Ectodermal cell (in vitro differentiated cells): ENCODE results near the gene ICA1. TPM values are rescaled to one million over a fixed set of nuclear protein-coding genes. Genes with fewer than 3 reads are reported as not detected.
"Not testable (repeated sequence)": the region's sequence is repeated elsewhere in the genome, so short reads cannot be mapped to it uniquely, and the experiment has no call there.

ENCODE experiments used
- H3K27ac ChIP-seq: 2 replicates; pipeline ENCODE4 v1.7.0; 2013; ENCODE audit warnings: mild to moderate bottlenecking, low read depth, low read length; ENCODE audit not compliant: insufficient read depth, poor library complexity, severe bottlenecking
- H3K27me3 ChIP-seq: 2 replicates; pipeline ENCODE4 v1.7.0; 2013; ENCODE audit warnings: mild to moderate bottlenecking, low read length; ENCODE audit not compliant: insufficient read depth, control insufficient read depth, poor library complexity, severe bottlenecking
- H3K36me3 ChIP-seq: one replicate; pipeline ENCODE4 v1.7.0; 2013; ENCODE audit warnings: low read length; ENCODE audit not compliant: control insufficient read depth, insufficient read depth
- H3K4me1 ChIP-seq: one replicate; pipeline ENCODE4 v1.7.0; 2013; ENCODE audit warnings: low read length; ENCODE audit not compliant: control insufficient read depth, insufficient read depth
- H3K4me3 ChIP-seq: 2 replicates; pipeline ENCODE4 v1.7.0; 2013; ENCODE audit warnings: low read depth, low read length, control low read depth; ENCODE audit not compliant: insufficient read depth
- H3K9me3 ChIP-seq: 2 replicates; pipeline ENCODE4 v1.7.0; 2013; ENCODE audit warnings: mild to moderate bottlenecking, low read length, moderate library complexity; ENCODE audit not compliant: control insufficient read depth
- WGBS, 2 experiments: methylation state at CpG; one replicate each; pipeline ENCODE4 v1.1.7; 2013; ENCODE audit warnings: missing lambda C conversion rate in 2 of 2; 5-methylcytosine and 5-hydroxymethylcytosine counted together
- polyA plus RNA-seq, 4 experiments: library from polyadenylated mRNA; stranded (reverse); fragments of 50-300 nt; gene quantifications; one replicate each; pipeline ENCODE4 v1.2.3, GENCODE V29; 2013

ICA1 gene
- polyA plus RNA-seq (2013, experiment 1 of 4), result 8.4 TPM
- polyA plus RNA-seq (2013, experiment 2 of 4), result 6.1 TPM
- 6.3 TPM for polyA plus RNA-seq (2013, experiment 3 of 4)
- polyA plus RNA-seq (2013, experiment 4 of 4), result 7.3 TPM

DNA sequence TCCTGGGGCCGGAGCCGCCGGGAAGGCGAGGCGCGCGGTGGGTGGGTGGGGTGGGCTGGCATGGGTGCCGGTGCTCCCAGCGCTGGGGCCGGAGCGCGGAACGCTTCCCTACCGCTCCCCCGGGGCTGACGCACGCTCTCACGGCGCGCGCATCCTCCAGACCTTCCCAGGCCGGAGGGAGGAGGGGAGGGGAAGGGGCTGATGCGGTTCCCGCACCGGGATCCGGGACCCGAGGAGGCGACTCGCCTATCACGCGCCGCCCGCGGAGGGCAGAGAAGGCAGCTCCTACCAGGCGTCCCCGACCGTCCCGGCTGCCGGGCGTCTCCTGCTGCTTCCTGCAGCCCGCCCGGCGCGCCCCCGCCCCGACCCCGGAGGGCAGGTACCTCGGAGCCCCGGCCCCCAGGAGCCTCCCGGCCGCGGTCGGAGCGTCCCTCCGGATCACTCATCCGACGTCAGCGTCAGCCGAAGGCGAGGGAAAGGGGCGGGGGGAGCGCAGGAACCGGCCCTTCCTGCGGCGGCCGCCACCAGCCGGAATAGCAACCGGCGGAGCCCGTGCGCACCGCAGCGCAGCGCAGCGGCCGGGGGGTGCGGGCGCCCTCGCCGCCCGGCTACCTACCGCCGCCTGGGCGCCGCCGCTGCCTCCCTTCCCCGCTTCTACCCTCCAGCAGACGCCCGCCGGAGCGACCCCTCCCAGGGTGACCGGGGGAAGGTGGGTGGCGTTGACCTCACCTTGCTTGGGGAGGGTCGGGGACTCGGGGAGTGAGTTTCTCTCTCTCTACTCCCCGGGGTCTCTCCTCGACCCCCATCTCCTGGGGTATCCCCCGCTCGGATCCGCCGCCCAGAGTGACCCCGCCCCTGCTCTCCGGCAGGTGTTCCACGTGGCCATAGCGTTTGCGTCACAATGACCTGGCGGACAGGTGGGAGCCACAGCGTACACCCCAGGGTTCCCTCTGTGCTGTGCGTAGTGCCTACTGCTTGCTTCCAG is at the start of gene ICA1:
TSS of gene ICA1 (minus strand) at position 457 of the 985 bp plus-strand sequence. CDS start 26,241 bp downstream, outside the sequence.
- Histone ChIP-seq H3K4me3 (peak within 1 kb of the TSS; percentile 76), H3K27ac (no peak within 1 kb of the TSS), H3K27me3 (peaks cover 47% of the 10 kb centered on the region), H3K4me1 (no peaks in the 10 kb centered on the region), H3K36me3 (no peaks in the 10 kb centered on the region), H3K9me3 (no peaks in the 10 kb centered on the region)
- 1% methylated on average over 108 to 109 of the region's 109 CpGs for WGBS, 2 experiments

DNA sequence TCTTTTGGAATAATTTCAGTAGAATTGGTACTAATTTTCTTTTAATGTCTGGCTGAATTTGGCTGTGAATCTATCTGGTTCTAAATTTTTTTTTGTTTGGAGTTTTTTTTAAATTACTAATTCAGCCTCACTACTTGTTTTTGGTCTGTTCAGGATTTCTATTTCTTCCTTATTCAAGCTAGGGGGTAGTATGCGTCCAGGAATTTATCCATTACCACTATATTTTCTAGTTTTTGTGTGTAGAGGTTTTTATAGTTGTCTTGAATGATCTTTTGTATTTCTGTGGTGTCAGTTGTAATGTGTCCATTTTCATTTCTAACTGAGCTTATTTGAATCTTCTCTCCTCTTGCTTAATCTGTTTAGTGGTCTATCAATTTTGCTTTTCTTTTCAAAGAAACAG is 48.9 kb upstream of the ICA1 start:
- Histone ChIP-seq H3K4me1 (no peaks in the 10 kb centered on the region), H3K27ac (no peak overlapping the region), H3K27me3 (no peaks in the 10 kb centered on the region), H3K4me3 (no peak overlapping the region), H3K9me3 (no peaks in the 10 kb centered on the region), H3K36me3 (no peaks in the 10 kb centered on the region)
- WGBS, 2 experiments, result no CpG with 5 or more reads among the region's 1 CpG

GRCh38 chr7:8305625-8306388 is 43.8 kb upstream of the ICA1 start:
- Histone ChIP-seq H3K27ac (no peak overlapping the region), H3K4me3 (no peak overlapping the region), H3K4me1 (no peaks in the 10 kb centered on the region), H3K36me3 (no peaks in the 10 kb centered on the region), H3K27me3 (no peaks in the 10 kb centered on the region), H3K9me3 (no peaks in the 10 kb centered on the region)
- 86 to 93% methylated on average over 10 of the region's 10 CpGs for WGBS, 2 experiments

DNA sequence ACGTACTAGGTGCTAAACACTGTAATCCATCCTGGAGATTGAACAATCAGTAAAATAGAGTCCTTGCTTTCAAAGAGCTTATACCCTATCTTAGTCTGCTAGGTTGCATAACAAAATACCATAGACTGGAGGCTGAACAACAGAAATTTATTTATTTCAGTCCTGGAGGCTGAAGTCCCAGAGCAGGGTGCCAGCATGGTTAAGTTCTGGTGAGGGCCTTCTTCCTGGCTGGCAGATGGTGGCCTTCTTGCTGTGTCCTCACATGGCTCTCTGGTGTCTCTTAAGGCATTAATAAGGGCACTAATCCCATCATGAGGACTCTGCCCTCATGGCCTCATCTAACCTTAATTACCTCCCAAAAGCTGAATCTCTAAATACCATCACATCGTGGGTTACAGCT is 43.1 kb upstream of the ICA1 start:
- Histone ChIP-seq H3K4me1 (no peaks in the 10 kb centered on the region), H3K9me3 (no peaks in the 10 kb centered on the region), H3K4me3 (no peak overlapping the region), H3K27ac (no peak overlapping the region), H3K27me3 (no peaks in the 10 kb centered on the region), H3K36me3 (no peaks in the 10 kb centered on the region)
- 90 to 95% methylated on average over 2 of the region's 2 CpGs for WGBS, 2 experiments

GRCh38 chr7:8303904-8304528 is 42.0 kb upstream of the ICA1 start:
- H3K36me3 ChIP-seq, result no peaks in the 10 kb centered on the region
- H3K4me1 ChIP-seq, result no peaks in the 10 kb centered on the region
- H3K27me3 ChIP-seq, result no peaks in the 10 kb centered on the region
- WGBS, 2 experiments, result 69 to 92% methylated on average over 9 to 14 of the region's 16 CpGs
- no peak overlapping the region for H3K27ac ChIP-seq
- H3K9me3 ChIP-seq, result no peaks in the 10 kb centered on the region
- no peak overlapping the region for H3K4me3 ChIP-seq

- not testable (repeated sequence) for H3K27ac ChIP-seq, H3K27me3 ChIP-seq, H3K4me1 ChIP-seq, H3K36me3 ChIP-seq, H3K4me3 ChIP-seq, H3K9me3 ChIP-seq
- 83 to 93% methylated on average over 7 of the region's 7 CpGs for whole genome bisulfite sequencing, 2 experiments
These were observed 35.1 kb upstream of the ICA1 start for GRCh38 chr7:8297023-8297422.

- no peak overlapping the region for H3K27ac ChIP-seq
- no peaks in the 10 kb centered on the region for H3K27me3 ChIP-seq
- no peak overlapping the region for H3K4me3 ChIP-seq
- H3K9me3 ChIP-seq, result no peaks in the 10 kb centered on the region
- H3K4me1 ChIP-seq, result no peaks in the 10 kb centered on the region
- 100% methylated on average over 1 of the region's 1 CpG; no CpG with 5 or more reads in 1 of the 2 experiments for WGBS, 2 experiments
- no peaks in the 10 kb centered on the region for H3K36me3 ChIP-seq
These were observed 34.3 kb upstream of the ICA1 start for GRCh38 chr7:8296362-8296659.

- H3K27ac ChIP-seq, result no peak overlapping the region
- H3K4me3 ChIP-seq, result no peak overlapping the region
- H3K9me3 ChIP-seq, result no peaks in the 10 kb centered on the region
- WGBS, 2 experiments, result 57 to 63% methylated on average over 5 to 6 of the region's 6 CpGs
- no peaks in the 10 kb centered on the region for H3K27me3 ChIP-seq
- H3K4me1 ChIP-seq, result no peaks in the 10 kb centered on the region
- H3K36me3 ChIP-seq, result no peaks in the 10 kb centered on the region
These were observed 33.8 kb upstream of the ICA1 start for GRCh38 chr7:8295638-8296361.

- Histone ChIP-seq H3K9me3 (no peaks in the 10 kb centered on the region), H3K4me1 (no peaks in the 10 kb centered on the region), H3K4me3 (no peak overlapping the region), H3K36me3 (no peaks in the 10 kb centered on the region), H3K27me3 (no peaks in the 10 kb centered on the region), H3K27ac (no peak overlapping the region)
- WGBS, 2 experiments, result 90 to 95% methylated on average over 3 of the region's 3 CpGs
These were observed 29.6 kb upstream of the ICA1 start for GRCh38 chr7:8291397-8292141.
